H1 (cell line): ENCODE data around the gene HOGA1. TPM values are rescaled to one million over a fixed set of nuclear protein-coding genes. Genes with fewer than 3 reads are reported as not detected.

Experiments used
- BACH1 ChIP-seq: IDR thresholded peaks from 2 replicates; pipeline ENCODE4 v1.6.1; 2012; ENCODE audit warnings: low read length, improper control_type of control experiment
- CEBPB ChIP-seq: IDR thresholded peaks from 2 replicates; pipeline ENCODE4 v1.6.1; 2012; ENCODE audit warnings: low read depth, low read length
- CTCF ChIP-seq, 3 experiments: IDR thresholded peaks; 1 replicate in 2 of 3; 2 replicates in 1 of 3; pipeline versions ENCODE4 v1.5.1 to v1.6.1; 2011; ENCODE audit warnings: low read length in 3 of 3, mild to moderate bottlenecking in 3 of 3, inconsistent platforms in 2 of 3, low read depth in 1 of 3, moderate library complexity in 1 of 3; ENCODE audit not compliant: insufficient read depth in 1 of 3; ENCODE audit errors: control extremely low read depth in 1 of 3
- FOSL1 ChIP-seq: IDR thresholded peaks from 2 replicates; pipeline ENCODE4 v1.6.1; 2011; ENCODE audit warnings: mild to moderate bottlenecking, low read depth, low read length, moderate library complexity; ENCODE audit not compliant: insufficient read depth
- polyA plus RNA-seq, 7 experiments: library from polyadenylated mRNA; depleted of rRNA in 3 of 7; stranded (reverse) in 5 of 7; unstranded in 2 of 7; fragments of >200 nt in 5 of 7; fragments of 200-250 nt in 2 of 7; gene quantifications; 1 replicate in 5 of 7; 2 replicates in 1 of 7; 4 replicates in 1 of 7; pipeline versions ENCODE4 v1.2.1 to v1.2.3, GENCODE V29; 2011 to 2013; ENCODE audit warnings: missing spikeins in 2 of 7, mixed read lengths in 2 of 7
- total RNA-seq: library from RNA; stranded (reverse); fragmentation: NEBNext Ultra II Directional; extraction: Animal tissue kit (Norgen Biotek cat#: 25700); gene quantifications from 2 replicates; pipeline ENCODE4 v1.2.1, GENCODE V29; 2021

HOGA1 gene
- total and polyA plus RNA-seq, 2 of the 8 experiments (the other 6 are each of a cell fraction or from before 2014, with no cell fraction given) = 0.28 to 1.00 TPM

- TF ChIP-seq FOSL1 (no peak), BACH1 (no peak), CTCF (IDR thresholded peaks at IDR 0.05; ENCODE audit: control extremely low read depth in 1 of 3, insufficient read depth in 1 of 3, low read depth in 1 of 3, low read length in 3 of 3) (no peak), CEBPB (no peak)
These were observed 14.4 kb downstream of the HOGA1 start (continued) for GRCh38 chr10:97598407-97599271.
